Measurements from ENCODE around the gene PCDHGA4.
"Not testable (repeated sequence)": the region's sequence is repeated elsewhere in the genome, so short reads cannot be mapped to it uniquely, and the experiment has no call there.

The PCDHGA4 gene

DNA sequence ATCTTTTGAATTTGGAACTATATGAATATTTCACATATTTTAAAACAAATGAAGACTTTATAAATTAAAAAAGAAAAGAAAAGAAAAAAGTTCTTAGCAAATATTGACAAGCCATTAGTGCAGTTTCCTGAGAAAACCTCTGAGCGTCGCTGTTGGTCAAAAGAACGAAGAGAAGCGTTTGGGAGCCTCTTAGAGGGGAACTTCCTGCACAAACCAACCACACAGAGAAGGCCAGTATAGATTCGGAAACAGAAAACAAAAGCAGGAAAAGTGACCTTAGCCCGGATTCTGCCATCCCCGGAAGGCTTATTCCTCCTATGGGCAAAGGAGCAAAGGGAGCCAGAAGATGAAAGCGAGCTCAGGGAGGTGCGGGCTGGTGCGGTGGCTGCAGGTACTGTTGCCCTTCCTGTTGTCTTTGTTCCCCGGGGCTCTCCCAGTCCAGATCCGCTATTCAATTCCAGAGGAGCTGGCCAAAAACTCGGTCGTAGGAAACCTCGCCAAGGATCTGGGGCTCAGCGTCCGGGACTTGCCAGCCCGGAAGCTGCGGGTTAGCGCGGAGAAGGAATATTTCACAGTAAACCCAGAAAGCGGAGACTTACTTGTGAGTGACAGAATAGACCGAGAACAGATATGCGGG, 5.1 kb downstream of the PCDHGA4 start, which contains the start of gene PCDHGB2:
PCDHGB2 (plus strand) TSS at position 205 of the 637 bp plus-strand sequence; CDS start at position 347, 142 bp downstream.
- H3K27me3 Mint-ChIP-seq, result peaks cover 63% of the 10 kb centered on the region
- no peak for DNase-seq
- peaks cover 12% of the 10 kb centered on the region for H3K36me3 Mint-ChIP-seq
- peak within 1 kb of the TSS; percentile 33 for H3K27ac Mint-ChIP-seq
- no peaks in the 10 kb centered on the region for H3K4me1 Mint-ChIP-seq
- peaks cover 38% of the 10 kb centered on the region for H3K9me3 Mint-ChIP-seq
- CTCF ChIA-PET, result interaction anchor here (0.7 to 1.1 kb wide), 5 partner anchors 10 to 204 kb away, joined by 3 to 6 read pairs (median 4); partner anchors contain the start of genes PCDHGA11, PCDHGA3 and PCDHGB3
- H3K4me3 Mint-ChIP-seq, result peak within 1 kb of the TSS; percentile 65

DNA sequence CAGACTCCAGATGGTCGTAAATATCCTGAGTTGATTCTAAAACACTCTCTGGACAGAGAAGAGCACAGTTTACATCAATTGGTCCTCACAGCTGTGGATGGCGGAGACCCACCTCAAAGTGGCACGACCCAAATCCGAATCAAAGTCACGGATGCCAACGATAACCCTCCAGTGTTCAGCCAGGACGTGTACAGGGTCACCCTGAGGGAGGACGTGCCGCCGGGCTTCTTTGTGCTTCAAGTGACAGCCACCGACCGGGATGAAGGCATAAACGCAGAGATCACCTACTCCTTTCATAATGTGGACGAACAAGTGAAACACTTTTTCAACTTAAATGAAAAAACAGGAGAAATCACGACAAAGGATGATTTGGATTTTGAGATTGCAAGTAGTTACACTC, 5.9 kb downstream of the PCDHGA4 start:
- peaks cover 41% of the 10 kb centered on the region for H3K9me3 Mint-ChIP-seq
- H3K36me3 Mint-ChIP-seq, result peaks cover 12% of the 10 kb centered on the region
- CTCF ChIA-PET, result interaction anchor here (0.7 to 1.1 kb wide), 2 partner anchors 9 to 152 kb away, joined by 3 to 6 read pairs; partner anchors contain the start of gene PCDHGB3
- no peak for DNase-seq
- H3K27ac Mint-ChIP-seq, result peak overlapping the region; percentile 42
- no peaks in the 10 kb centered on the region for H3K4me1 Mint-ChIP-seq
- H3K4me3 Mint-ChIP-seq, result peak overlapping the region; percentile 18
- H3K27me3 Mint-ChIP-seq, result peaks cover 63% of the 10 kb centered on the region

DNA sequence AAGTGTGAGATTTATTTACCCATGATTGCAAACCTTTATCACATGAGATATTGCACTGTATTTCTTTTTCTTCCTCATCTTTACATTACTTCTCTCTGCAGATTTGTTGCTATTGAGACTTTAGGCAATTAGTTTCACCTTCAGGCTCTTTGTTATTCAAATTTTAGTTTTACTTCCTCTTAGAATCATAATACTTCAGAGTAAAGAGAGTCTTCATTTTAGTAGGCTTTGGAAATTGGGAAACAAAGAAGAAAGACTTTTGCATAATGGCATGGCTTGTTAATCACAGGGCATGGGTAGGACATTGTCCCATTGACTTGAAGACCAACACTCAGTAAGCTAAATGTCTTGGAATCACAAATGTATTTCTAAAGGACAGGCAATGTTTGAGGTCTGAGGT, 7.9 kb downstream of the PCDHGA4 start:
- CTCF ChIA-PET, result interaction anchor here (1.5 kb wide), 1 partner anchor 44 kb away, joined by 4 read pairs; no protein-coding TSS in a partner anchor
- H3K27me3 Mint-ChIP-seq, result peaks cover 63% of the 10 kb centered on the region
- H3K4me3 Mint-ChIP-seq, result no peak overlapping the region
- peaks cover 38% of the 10 kb centered on the region for H3K9me3 Mint-ChIP-seq
- no peak overlapping the region for H3K27ac Mint-ChIP-seq
- peaks cover 12% of the 10 kb centered on the region for H3K36me3 Mint-ChIP-seq
- DNase-seq, result no peak
- no peaks in the 10 kb centered on the region for H3K4me1 Mint-ChIP-seq

DNA sequence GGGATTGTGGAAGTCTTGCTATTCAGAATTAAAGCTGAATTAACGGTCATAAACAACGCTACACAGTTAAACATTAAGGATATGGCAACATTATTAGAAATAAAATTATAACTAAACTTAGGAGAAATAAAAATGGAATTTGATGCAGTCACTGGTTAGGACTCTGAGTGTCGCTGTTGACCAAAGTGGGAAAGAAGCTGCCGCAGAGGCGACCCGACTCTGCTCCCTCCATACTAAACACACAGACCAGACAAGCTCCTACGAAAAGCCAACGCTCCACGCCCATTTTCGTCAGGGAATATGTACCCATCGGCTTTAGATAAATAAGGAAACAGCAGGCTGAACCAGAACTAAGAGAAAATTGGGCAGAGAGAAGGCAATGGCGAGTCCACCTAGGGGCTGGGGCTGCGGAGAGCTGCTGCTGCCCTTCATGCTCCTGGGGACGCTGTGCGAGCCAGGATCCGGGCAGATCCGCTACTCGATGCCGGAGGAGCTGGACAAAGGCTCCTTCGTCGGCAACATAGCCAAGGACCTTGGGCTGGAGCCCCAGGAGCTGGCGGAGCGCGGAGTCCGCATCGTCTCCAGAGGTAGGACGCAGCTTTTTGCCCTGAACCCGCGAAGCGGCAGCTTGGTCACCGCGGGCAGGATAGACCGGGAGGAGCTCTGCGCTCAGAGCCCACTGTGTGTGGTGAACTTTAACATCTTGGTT, 9.3 kb downstream of the PCDHGA4 start, which contains the start of gene PCDHGA5:
PCDHGA5 (plus strand) TSS at position 211 of the 709 bp plus-strand sequence; CDS start at position 380, 169 bp downstream.
- peaks cover 67% of the 10 kb centered on the region for H3K27me3 Mint-ChIP-seq
- peak within 1 kb of the TSS; percentile 24 for H3K27ac Mint-ChIP-seq
- CTCF ChIA-PET, result interaction anchor here (0.7 to 1.5 kb wide), 4 partner anchors 16 to 57 kb away, joined by 3 to 4 read pairs (median 3); partner anchors contain the start of genes PCDHGA1 and PCDHGA11
- DNase-seq, result no peak
- peaks cover 38% of the 10 kb centered on the region for H3K9me3 Mint-ChIP-seq
- H3K36me3 Mint-ChIP-seq, result peaks cover 12% of the 10 kb centered on the region
- no peaks in the 10 kb centered on the region for H3K4me1 Mint-ChIP-seq
- no peak within 1 kb of the TSS for H3K4me3 Mint-ChIP-seq

DNA sequence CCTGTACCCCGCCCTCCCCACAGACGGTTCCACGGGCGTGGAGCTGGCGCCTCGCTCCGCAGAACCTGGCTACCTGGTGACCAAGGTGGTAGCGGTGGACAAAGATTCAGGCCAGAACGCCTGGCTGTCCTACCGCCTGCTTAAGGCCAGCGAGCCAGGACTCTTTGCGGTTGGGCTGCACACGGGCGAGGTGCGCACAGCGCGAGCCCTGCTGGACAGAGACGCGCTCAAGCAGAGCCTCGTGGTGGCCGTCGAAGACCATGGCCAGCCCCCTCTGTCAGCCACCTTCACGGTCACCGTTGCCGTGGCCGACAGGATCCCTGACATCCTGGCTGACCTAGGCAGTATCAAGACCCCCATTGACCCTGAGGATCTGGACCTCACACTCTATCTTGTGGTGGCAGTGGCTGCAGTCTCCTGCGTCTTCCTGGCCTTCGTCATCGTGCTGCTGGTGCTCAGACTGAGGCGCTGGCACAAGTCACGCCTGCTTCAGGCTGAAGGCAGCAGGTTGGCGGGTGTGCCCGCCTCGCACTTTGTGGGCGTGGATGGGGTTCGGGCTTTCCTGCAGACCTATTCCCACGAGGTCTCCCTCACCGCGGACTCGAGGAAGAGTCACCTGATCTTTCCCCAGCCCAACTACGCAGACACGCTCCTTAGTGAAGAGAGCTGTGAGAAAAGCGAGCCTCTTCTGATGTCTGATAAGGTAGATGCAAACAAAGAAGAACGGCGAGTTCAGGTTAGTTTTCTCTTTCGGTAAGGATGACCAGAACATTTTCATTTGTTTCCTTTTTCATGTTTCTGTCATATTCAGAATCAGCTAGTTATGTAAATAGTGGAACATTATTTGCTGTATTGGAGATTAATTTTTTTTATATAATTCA, 11.4 kb downstream of the PCDHGA4 start:
- Mint-ChIP-seq H3K4me1 (peaks cover 2% of the 10 kb centered on the region), H3K4me3 (no peak overlapping the region), H3K9me3 (peaks cover 34% of the 10 kb centered on the region), H3K27ac (no peak overlapping the region), H3K36me3 (peaks cover 8% of the 10 kb centered on the region), H3K27me3 (peaks cover 72% of the 10 kb centered on the region)
- no peak for DNase-seq
- CTCF ChIA-PET, result no interaction called here

DNA sequence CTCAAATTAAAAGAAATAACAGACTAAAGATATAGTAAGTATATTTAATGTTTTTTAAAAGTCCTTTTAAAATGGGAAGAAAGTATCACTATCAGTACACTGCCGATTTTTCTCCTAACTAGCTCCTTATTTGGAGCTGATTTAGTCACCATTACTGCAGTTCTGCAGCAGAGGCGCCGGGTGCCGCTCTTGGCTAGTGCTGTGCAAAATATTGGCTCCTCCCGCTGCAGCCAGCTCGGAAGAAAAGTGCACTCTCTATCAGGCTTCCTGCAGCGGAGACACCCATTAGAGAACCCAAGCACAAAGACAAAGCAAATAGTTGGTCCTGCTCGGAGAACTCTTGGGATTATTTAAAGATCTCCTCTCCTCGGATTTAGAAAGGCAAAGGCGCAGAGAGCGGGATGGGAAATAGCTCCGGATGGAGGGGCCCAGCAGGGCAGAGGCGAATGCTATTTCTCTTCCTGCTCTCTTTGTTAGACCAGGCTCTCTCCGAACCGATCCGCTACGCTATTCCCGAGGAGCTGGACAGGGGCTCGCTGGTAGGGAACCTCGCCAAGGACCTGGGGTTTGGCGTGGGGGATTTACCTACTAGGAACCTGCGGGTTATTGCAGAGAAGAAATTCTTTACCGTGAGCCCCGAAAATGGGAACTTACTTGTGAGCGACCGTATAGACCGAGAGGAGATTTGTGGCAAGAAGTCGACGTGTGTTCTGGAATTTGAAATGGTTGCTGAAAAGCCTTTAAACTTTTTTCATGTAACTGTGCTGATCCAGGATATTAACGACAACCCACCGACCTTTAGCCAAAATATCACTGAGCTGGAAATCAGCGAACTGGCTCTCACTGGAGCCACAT, 15.4 kb downstream of the PCDHGA4 start, which contains the start of gene PCDHGB3:
PCDHGB3 (plus strand) TSS at position 249 of the 855 bp plus-strand sequence; CDS start at position 402, 153 bp downstream.
- Mint-ChIP-seq H3K4me3 (peak within 1 kb of the TSS; percentile 62), H3K27me3 (peaks cover 74% of the 10 kb centered on the region), H3K9me3 (peaks cover 31% of the 10 kb centered on the region), H3K36me3 (peaks cover 4% of the 10 kb centered on the region), H3K27ac (no peak within 1 kb of the TSS), H3K4me1 (peaks cover 4% of the 10 kb centered on the region)
- DNase-seq, result peak; percentile 53
- CTCF ChIA-PET, result interaction anchor here (0.7 to 2.0 kb wide), 27 partner anchors 10 to 549 kb away, joined by 3 to 12 read pairs (median 3); partner anchors contain the start of genes PCDHA5, PCDHGA12, PCDHGB4 and PCDHGB5

DNA sequence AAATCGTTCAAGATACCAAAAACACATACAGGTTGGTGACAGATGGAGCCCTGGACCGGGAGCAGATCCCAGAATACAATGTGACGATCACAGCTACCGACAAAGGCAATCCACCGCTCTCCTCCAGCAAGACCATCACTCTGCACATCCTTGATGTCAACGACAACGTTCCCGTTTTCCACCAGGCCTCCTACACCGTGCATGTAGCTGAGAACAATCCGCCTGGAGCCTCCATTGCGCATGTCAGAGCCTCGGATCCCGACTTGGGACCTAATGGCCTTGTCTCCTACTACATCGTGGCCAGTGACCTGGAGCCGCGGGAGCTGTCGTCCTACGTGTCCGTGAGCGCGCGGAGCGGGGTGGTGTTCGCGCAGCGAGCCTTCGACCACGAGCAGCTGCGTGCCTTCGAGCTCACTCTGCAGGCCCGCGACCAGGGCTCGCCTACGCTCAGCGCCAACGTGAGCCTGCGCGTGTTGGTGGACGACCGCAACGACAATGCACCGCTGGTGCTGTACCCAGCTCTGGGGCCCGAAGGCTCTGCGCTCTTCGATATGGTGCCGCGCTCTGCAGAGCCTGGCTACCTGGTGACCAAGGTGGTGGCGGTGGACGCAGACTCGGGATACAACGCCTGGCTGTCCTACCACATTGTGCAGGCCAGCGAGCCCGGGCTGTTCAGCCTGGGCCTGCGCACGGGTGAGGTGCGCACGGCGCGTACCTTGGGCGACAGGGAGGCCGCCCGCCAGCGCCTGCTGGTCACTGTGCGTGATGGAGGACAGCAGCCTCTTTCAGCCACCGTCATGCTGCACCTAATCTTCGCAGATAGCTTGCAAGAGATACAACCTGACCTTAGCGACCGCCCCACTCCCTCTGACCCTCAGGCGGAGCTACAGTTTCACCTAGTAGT, 17.0 kb downstream of the PCDHGA4 start:
- DNase-seq, result no peak
- Mint-ChIP-seq H3K27me3 (peaks cover 70% of the 10 kb centered on the region), H3K9me3 (peaks cover 27% of the 10 kb centered on the region), H3K27ac (no peak overlapping the region), H3K36me3 (peaks cover 4% of the 10 kb centered on the region), H3K4me3 (no peak overlapping the region), H3K4me1 (peaks cover 4% of the 10 kb centered on the region)
- CTCF ChIA-PET, result interaction anchor here (1.3 to 1.6 kb wide), 2 partner anchors 52 to 58 kb away, joined by 3 read pairs; partner anchors contain the start of genes PCDHGA12 and TAF7

DNA sequence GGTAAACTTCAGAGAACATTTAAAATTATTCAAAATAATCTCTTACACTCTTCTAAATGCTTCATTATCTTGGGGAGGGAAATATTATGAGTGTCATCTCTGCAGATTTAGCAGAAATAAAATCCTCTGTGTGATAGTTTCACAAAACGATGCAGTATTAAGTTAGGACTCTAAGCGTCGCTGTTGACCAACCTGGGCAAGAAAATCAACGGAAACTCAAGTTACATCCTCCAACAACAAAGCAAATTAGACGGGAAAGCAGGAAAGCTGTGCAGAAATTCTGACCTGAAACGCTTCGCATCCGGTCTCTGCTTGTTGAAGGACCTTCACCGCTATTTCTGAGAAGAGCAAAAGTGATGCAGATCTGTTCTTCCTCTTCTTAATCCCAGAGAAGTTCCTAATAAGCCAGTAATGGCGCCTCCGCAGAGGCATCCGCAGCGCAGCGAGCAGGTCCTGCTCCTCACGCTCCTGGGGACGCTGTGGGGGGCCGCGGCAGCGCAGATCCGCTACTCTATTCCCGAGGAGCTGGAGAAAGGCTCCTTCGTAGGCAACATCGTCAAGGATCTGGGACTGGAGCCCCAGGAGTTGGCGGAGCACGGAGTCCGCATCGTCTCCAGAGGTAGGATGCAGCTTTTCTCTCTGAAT, 19.0 kb downstream of the PCDHGA4 start, which contains the start of gene PCDHGA6:
PCDHGA6 (plus strand) TSS at position 219 of the 645 bp plus-strand sequence; CDS start at position 412, 193 bp downstream.
- H3K4me1 Mint-ChIP-seq, result peaks cover 4% of the 10 kb centered on the region
- H3K27ac Mint-ChIP-seq, result no peak within 1 kb of the TSS
- no peak for DNase-seq
- CTCF ChIA-PET, result interaction anchor here (1.0 to 1.7 kb wide), 6 partner anchors 17 to 140 kb away, joined by 3 to 6 read pairs (median 4); partner anchors contain the start of gene PCDHGA10
- H3K4me3 Mint-ChIP-seq, result peak within 1 kb of the TSS; percentile 12
- H3K36me3 Mint-ChIP-seq, result peaks cover 4% of the 10 kb centered on the region
- H3K9me3 Mint-ChIP-seq, result peaks cover 29% of the 10 kb centered on the region
- H3K27me3 Mint-ChIP-seq, result peaks cover 67% of the 10 kb centered on the region

DNA sequence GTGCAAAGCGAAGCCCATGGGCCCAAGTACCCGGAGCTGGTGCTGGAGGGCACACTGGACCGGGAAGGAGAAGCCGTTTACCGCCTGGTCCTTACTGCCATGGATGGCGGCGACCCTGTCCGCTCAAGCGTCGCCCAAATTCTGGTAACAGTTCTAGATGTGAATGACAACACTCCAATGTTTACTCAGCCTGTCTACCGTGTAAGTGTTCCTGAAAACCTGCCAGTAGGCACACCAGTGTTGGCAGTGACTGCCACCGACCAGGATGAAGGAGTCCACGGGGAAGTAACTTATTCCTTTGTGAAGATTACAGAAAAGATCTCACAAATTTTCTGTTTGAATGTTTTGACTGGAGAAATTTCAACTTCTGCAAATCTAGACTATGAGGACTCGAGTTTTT, 19.8 kb downstream of the PCDHGA4 start:
- CTCF ChIA-PET, result interaction anchor here (1.0 to 1.6 kb wide), 4 partner anchors 22 to 139 kb away, joined by 3 to 6 read pairs (median 4); partner anchors contain the start of gene PCDHGA10
- Mint-ChIP-seq H3K27me3 (peaks cover 61% of the 10 kb centered on the region), H3K9me3 (peaks cover 29% of the 10 kb centered on the region), H3K27ac (no peak overlapping the region), H3K4me1 (peaks cover 4% of the 10 kb centered on the region), H3K36me3 (peaks cover 4% of the 10 kb centered on the region), H3K4me3 (no peak overlapping the region)
- DNase-seq, result no peak

DNA sequence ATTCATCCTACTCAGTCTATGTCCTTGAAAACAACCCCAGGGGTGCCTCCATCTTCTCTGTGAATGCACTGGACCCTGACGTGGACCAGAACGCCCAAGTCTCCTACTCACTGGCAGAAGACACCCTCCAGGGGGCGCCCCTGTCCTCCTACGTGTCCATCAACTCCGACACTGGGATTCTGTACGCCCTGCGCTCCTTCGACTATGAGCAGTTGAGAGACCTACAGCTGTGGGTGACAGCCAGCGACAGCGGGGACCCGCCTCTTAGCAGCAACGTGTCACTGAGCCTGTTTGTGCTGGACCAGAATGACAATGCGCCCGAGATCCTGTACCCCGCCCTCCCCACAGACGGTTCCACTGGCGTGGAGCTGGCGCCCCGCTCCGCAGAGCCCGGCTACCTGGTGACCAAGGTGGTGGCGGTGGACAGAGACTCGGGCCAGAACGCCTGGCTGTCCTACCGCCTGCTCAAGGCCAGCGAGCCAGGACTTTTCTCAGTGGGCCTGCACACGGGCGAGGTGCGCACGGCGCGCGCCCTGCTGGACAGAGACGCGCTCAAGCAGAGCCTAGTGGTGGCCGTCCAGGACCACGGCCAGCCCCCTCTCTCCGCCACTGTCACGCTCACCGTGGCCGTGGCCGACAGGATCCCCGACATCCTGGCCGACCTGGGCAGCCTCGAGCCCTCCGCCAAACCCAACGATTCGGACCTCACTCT, 20.8 kb downstream of the PCDHGA4 start:
- not testable (repeated sequence) for H3K27ac Mint-ChIP-seq
- peaks cover 29% of the 10 kb centered on the region for H3K9me3 Mint-ChIP-seq

More for the DNA sequence above, 20.8 kb downstream of the PCDHGA4 start:
- H3K36me3 Mint-ChIP-seq, CTCF ChIA-PET, DNase-seq, H3K4me1 Mint-ChIP-seq, H3K4me3 Mint-ChIP-seq: not testable (repeated sequence)
- H3K27me3 Mint-ChIP-seq, result peaks cover 56% of the 10 kb centered on the region
